LNCAP (cell line): ENCODE data around the gene MRPS18B.

Source experiments
- TF ChIP-seq, protein P1 (sequence below): fragments of 450-650 bp; IDR thresholded peaks from 2 replicates; pipeline ENCODE4 v1.5.1; 2017; ENCODE audit warnings: mild to moderate bottlenecking

The MRPS18B gene

DNA sequence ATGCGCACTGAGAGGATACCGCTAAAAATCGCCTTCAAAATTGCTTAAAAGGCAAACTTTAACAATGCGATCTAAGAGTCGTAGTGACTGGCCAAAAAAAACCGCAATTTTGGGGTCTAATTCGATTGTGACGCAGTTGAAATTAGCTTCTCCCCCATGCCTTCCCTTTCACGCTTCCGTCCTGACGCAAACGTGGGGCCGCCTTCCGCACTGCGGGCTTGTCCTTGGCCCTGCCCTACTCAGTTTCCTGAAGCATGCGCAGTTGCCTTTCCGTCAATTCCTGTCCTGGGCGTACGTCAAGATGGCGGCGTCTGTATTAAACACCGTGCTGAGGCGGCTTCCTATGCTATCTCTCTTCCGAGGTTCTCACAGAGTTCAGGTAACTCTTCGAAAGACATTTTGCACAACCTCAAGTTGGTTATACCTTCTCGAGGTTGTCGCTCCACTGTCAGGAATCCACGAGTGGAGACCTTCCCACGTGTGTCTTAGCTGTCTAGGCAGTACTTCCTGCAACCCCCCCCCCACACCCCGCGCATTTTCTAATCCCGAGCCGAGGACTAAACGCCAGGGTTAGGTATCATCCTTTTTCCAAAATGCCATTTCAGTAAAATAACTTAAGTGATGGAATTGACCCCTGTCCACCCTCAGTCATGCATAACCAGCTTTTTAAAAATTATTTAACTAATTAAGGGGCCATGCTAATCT lies at the start of gene MRPS18B:
TSS of gene MRPS18B (plus strand) at position 276 of the 705 bp plus-strand sequence. CDS start at position 302, 26 bp downstream.
- TF ChIP-seq, protein P1, sequence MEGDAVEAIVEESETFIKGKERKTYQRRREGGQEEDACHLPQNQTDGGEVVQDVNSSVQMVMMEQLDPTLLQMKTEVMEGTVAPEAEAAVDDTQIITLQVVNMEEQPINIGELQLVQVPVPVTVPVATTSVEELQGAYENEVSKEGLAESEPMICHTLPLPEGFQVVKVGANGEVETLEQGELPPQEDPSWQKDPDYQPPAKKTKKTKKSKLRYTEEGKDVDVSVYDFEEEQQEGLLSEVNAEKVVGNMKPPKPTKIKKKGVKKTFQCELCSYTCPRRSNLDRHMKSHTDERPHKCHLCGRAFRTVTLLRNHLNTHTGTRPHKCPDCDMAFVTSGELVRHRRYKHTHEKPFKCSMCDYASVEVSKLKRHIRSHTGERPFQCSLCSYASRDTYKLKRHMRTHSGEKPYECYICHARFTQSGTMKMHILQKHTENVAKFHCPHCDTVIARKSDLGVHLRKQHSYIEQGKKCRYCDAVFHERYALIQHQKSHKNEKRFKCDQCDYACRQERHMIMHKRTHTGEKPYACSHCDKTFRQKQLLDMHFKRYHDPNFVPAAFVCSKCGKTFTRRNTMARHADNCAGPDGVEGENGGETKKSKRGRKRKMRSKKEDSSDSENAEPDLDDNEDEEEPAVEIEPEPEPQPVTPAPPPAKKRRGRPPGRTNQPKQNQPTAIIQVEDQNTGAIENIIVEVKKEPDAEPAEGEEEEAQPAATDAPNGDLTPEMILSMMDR, result no peak

DNA sequence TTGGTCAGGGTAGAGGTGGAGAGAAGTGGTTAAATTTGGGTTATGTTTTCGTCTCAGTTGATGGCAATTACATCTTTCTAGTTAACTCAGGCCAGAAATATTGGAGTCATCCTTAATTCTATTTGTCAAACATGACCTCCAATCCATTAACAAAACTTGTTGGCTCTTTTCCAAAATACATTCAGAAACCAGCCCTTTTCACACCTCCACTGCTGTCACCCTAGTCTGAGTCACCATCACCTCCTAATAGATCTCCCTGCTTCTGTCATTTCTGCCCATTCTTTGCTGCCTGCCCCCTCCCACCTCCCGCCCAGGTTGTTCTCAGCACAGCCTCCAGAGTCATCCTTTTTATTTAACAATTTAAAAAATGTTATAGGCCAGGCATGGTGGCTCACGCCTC lies 49.4 kb upstream of the MRPS18B start:
- TF ChIP-seq, protein P1, result no peak

DNA sequence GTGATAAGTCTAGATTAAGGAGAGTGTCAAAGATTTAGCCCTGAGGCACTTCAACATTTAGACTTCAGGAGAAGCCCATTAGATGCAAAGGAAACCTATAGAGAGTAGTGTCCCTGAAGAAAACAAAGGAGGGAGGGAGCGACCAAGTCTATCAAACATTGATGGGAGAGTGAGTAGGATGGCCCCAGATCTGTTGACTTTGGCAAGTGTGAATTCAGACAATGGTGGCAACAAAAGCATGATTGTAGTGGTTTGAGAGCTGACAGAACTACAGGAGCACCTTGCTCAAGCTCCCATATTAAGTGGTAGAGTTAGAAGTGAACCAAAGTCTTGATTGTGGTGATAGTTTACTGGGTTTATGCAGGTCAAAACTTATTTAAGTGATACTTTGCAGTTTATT lies 47.4 kb upstream of the MRPS18B start:
- TF ChIP-seq, protein P1, result no peak

DNA sequence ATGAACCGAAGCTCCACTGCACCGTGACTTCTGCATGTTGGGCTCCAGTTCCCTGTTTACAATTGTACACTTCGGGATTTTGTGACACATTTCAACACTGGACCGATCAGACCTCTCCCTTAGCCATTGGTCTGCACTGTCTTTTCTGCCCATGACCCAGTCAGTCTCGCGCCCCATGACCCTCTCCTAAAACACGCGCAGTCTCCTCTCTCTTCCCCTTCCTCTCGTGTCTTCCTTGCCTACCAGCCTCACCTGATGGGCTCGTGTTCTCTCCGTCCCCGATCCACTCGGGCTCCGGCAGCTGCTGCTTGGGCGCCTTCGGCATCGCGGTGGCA lies 46.9 kb upstream of the MRPS18B start:
- TF ChIP-seq, protein P1, result no peak

DNA sequence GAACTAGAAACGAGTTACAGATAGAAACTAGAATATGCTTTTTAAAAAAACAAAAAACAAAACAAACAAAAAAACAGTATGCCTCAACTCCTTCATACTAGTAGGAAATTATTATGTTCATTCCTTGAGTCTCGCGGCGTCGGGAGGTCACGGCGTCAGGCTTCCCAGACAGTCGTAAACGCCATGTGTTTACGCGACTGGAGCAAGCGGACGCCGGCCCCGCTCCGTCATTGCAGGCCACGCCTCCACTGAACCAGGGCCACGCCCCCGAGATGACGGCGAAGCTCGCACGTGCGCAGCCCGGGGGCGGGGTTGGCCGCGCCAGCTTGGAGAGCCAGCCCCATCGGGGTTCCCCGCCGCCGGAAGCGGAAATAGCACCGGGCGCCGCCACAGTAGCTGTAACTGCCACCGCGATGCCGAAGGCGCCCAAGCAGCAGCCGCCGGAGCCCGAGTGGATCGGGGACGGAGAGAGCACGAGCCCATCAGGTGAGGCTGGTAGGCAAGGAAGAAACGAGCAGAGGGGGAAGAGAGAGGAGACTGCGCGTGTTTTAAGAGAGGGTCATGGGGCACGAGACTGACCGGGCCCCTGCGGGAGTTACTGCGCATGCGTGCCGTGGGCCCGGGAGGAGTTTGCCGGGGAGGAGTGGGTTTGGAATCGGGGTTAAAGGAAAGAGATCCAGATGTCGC lies 46.4 kb upstream of the MRPS18B start, which contains the start of gene ABCF1:
TSS of gene ABCF1 (plus strand) at position 368 of the 687 bp plus-strand sequence. CDS start at position 414, 46 bp downstream.
- TF ChIP-seq, protein P1, result no peak

DNA sequence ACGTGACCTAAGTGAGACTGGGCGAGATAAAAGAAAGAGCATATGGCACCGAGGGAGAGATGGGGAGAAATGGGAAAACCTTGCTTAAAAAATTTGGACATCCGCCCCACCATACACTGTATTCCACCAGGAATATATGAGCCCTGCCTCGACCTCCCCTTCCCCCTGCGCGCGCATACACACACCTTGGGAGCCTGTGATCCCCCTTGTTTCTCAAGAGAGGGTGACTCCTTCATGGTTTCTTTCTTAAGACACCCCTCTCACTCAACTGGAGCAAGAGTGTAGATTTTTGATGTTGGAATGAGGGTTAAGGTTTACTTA lies 45.9 kb upstream of the MRPS18B start:
- TF ChIP-seq, protein P1, result no peak

DNA sequence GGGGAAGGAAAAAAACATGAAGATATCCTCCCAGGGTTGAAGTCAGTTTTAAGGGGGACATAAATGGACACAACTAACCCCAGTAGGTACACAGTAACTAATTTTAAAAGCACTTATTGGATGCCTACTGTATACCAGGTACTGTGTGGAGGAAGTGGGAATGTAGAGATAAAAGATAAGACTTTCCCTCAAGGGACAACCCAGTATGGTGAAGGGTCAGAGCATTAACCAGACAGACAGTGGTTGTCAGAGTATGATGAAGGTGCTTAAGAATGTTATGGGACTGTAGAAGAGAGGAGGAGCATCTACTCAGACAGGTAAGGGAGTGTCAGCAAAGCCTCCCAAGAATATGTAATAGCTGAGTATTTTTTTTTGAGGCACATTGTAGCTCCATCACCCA lies 45.5 kb upstream of the MRPS18B start:
- TF ChIP-seq, protein P1, result no peak
